ENCODE results near the gene ZSWIM6.

Gene ZSWIM6

DNA sequence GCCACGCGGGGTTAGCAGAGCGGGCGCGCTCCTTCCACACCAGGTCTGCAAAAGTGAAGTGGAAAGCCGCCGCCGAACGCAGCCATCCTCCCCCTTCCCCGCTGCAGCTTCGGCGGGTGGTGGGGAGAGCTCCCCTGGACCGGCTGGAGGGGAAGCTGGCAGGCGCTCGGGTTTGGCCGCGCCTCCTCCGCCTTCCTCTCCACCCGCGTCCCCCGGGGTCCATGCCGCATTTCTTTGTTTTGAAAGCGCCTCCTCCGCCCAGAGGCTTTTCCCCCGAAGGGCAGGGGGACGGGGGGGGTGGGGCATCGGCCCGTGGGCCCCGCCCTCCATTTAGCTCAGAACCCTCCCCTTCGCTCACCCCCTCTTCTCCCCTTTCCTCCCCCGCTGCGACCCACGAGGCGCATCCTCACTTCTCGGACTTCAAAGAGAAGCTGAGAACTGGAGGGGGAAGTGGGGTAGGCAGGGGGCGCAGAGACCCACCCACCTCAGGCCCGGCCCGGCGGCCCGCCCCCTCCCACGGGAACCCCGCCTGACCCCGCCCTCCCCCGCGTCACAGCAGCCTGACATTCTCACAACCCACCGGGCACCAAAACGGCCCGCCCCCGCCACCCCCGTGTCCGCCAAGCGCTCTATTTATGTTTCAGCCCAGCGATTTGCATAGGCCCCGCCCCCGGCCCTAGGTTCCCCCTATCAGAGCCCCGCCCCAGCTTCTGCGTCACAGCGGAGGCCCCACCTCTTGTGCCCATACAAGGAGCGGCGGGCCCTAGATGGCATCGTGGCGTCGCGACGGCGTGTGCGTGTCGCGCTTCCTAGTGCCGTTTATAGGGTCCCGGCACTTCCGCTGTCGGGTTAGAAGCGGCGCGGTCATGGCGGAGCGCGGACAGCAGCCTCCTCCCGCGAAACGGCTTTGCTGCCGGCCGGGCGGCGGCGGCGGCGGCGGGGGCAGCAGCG, at the start of gene ZSWIM6:
Gene ZSWIM6 (plus strand): TSS at position 852 of the 951 bp plus-strand sequence. CDS start 15 bp downstream, at position 867.
- peak; percentile 97 to 98 for DNase-seq (ENCODE audit: low read depth in 2 of 2)

DNA sequence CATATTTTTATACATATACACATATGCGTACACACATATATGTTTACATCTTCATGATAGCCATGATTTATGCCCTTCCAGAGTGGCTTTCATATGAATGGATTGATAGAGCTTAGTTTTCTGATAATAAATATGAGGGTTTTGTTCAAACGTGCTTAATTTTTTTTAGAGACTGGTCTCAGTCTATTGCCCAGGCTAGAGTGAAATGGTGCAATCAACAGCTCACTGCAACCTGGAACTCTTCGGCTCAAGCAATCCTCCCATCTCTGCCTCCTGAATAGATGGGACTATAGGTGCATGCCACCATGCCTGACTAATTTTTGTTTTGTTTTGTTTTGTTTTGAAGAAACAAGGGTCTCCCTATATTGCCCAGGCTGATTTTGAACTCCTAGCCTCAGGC, 48.6 kb upstream of the ZSWIM6 start:
- no peak for DNase-seq (ENCODE audit: low read depth in 2 of 2)

DNA sequence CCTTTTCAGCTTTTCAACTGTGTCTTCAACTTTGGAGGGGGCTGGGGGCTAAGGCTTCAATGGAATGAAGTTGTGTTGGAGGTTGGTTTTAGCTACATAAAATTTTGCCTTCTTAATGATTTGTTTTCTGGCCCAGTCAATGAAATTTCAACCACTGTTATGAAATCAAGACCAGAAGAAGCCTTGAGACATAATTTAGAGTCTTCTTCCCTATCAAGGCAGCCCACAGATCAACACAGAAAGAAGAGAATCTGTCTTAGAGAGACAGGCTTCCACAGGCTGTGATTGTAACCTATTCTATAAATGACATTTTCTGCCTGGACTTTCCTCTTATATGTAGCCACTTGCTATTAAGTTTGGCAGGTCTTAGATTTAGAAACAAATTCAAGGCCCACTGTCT, 46.5 kb upstream of the ZSWIM6 start:
- DNase-seq (ENCODE audit: low read depth in 2 of 2): no peak

DNA sequence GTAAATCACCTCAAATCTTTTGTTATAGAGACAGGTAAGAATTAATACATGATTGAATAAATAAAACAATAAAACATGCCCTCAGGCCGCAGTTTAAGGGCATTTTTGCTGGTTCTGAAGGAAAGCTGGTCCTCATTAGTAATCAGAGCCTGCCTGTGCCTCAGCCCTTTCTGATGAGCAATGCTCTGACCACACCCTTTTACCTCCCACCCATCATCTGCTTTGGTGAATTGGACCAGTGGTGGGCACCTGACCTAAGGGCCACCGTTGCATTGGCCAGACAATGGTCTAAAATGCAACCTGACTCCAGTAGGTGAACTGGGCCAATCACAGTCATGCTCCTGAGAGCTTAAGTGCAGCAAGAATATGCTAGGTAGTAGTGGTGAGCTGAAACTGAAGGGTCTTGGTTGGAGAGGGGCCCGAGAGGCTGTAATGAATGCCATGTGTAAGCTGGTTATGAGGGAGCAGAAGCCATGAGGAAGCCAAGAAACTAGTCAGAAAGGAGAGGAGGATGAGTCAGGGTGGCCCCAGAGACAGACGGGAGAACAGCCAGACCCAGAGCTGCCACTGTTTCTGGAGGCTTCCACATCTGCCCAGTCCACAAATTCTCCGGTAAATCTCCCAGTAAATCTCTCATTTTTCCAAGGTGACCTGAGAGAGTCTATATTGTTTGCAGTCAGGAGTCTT, 45.5 kb upstream of the ZSWIM6 start:
- no peak for DNase-seq (ENCODE audit: low read depth in 2 of 2)

DNA sequence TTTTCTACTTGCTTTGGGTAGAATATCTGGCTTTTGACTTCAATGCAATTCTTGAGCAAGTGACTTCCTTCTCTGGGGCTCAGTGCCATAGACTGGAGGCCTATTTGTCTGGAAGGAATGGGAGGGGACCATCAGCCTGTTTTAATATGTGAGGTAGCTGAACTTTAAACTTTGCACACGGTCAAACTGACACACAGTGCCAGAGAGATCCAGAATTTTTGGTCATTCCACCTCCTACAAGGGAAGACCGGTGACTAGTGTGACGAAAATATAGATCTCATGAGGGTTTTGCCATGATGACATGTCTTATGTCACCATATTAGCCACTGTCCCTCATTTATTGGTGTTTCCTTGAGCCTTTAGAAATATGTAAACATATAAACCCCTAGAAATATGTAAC, 44.6 kb upstream of the ZSWIM6 start:
- no peak for DNase-seq (ENCODE audit: low read depth in 2 of 2)

DNA sequence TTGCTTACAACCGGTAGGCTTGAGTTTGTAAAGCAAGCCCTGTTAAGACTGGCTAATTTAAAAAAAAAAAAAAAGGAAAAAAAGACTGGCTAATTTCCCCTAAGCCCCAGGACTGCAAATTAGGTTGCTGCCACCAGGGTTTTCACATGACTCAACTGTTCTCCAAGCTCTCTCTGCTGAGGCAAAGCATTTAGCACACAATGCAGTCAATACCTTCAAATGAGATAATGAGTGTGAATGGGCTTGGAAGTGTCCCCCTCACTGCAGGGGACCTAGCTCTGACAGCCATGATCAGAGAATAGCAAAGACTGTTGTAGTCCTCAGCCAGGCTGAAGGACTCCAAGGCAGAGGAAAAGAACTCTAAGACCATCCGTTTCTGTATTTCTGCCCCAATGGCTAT, 42.8 kb upstream of the ZSWIM6 start:
- no peak for DNase-seq (ENCODE audit: low read depth in 2 of 2)

DNA sequence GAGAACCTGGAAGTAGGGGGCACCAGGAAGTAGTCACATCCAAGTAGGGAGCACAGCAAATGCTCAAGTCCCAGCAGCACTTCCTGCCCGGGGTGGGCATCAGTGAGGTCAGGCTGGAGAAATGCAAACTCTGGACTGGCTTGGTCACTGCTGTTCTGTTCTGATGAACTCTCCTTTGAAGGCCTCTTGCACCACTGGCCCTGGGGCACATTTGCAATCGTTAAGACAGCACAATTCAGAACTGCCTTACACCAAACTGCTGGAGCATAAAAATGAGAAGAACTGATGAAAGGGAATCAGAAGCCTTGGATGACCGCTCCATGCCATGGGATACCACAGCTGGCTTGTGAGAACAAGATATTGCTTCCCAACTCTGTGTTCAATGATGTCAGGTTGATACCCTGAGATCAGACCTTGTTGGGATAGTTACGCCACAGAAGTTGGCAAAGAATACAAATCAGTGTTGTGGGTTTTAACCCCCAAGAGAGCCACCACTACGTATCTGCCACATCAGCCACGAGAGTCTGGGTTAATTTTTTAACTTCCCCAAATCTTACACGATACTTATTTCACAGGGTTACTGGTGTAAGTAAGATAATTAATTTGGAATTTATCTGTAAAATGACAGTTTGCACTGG, 42.3 kb upstream of the ZSWIM6 start:
- DNase-seq (ENCODE audit: low read depth in 2 of 2): no peak

DNA sequence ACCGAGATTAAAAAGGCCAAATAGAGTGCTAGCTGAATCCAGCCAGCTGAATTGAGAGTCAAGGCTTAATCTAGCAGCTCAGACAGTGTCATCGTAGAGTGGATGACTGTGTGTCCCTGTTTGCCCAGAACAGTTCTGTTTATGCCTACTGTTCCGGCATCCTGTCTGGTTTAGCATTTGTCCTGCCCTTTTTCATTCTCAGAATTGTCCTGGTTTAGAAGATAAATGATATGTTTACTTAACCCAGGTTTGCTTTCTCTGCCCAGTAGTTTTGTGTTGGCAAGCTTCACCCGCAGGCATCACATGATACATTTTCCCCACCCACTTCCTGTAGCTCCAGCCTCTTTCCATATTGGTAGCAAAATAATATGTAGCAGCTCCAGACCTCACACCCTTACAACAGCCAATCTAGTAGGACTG, 41.3 kb upstream of the ZSWIM6 start:
- DNase-seq (ENCODE audit: low read depth in 2 of 2): no peak

DNA sequence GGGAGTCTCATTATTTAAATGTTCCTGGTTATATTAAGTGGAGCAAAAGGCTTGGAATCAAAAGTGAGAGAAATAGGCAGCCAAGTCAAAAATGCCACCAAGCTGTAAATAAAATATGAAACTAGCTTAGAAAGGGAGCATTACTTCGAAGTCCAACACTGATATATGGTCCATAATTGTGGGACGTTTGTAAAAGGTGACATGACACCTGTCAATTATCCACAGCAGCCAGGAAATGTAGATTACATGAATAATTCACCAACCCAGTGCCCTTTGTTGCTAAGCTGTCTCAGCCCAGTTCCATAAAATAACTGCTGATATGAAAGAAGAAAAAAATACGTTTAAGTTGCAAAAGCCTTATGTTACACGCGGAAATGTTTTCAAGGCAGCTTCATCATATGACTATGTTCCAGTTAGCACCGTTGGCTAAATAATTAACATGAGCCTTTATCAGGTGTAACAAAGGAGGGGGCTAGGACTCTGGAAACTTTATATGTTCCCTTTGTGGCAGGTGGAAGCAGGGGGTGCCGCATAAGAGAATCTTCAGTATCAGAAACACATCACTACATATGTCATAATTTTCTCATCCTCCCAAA, 39.9 kb upstream of the ZSWIM6 start:
- DNase-seq (ENCODE audit: low read depth in 2 of 2): no peak

DNA sequence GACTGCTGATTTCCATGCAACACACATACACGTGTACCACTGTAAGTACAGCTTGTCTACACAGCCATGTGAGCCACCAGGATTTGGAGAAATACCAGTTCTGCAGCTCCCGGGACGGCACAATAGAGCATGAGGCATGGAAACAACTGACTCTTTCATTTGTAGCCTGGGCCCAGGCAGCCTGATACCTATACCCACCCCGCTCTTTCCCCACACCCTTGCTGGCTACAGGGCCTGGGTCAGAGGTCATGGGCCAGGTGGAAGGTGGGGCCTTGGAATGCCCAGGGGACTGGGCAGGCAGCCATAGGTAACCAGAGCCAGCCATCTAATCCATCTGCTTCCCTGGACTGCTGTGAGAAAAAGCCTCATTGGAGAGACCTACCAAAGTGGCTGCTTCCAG, 39.0 kb upstream of the ZSWIM6 start:
- no peak for DNase-seq (ENCODE audit: low read depth in 2 of 2)

DNA sequence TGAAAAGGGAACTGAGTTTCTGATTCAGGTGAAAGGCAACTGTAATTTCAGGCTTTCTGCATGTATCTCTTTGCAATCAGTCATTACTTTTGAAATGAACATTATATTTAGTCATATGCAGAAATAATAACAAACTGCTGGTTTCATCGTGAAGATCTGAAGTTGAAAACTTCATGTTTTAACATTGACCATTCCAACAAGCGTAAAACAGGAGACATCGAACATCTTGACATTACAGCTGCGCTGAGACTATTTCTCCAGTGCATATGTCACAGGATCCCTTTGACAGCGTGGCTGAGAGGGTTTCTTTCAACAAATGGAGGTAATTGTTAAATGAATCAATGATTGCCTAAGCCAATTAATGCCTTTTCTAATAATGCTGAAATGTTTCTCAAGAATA, 38.2 kb upstream of the ZSWIM6 start:
- DNase-seq (ENCODE audit: low read depth in 2 of 2): no peak

DNA sequence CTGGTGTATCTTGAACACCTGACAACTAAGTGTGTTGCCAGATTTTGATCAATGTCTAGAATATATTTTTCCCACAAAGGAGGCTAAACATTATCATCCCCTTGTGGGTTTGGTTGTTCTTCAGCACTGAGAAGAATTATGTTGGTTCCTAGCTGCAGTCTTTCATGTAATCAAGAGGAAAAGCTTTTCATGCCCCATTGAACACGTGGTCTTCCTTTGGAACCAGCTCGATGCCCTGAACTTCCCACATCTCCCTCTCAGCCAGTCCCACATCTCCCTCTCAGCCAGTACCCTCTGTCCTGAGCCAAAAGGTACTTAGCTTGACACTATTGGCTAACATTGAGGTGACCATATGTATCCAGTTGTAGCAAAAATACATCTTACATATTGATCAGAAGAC, 36.7 kb upstream of the ZSWIM6 start:
- no peak for DNase-seq (ENCODE audit: low read depth in 2 of 2)

DNA sequence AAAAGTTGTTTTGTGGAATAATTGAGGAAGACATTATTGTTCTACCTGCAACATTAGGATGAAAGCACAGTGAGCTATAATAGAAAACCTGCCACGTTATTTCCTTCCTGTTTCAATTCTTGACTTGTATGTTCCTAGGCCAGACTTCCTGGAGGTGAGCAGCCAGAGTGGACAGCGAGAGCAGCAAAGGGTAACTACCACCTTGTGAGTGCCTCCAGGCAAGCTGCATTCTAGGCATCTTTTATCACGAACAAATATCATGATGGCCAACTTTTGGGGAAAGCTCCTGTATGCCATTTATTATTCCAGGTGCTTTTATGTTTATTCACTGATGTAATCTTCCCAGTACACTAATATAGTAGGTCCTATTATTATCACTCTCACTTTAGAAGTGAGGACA, 34.0 kb upstream of the ZSWIM6 start:
- DNase-seq (ENCODE audit: low read depth in 2 of 2): no peak

DNA sequence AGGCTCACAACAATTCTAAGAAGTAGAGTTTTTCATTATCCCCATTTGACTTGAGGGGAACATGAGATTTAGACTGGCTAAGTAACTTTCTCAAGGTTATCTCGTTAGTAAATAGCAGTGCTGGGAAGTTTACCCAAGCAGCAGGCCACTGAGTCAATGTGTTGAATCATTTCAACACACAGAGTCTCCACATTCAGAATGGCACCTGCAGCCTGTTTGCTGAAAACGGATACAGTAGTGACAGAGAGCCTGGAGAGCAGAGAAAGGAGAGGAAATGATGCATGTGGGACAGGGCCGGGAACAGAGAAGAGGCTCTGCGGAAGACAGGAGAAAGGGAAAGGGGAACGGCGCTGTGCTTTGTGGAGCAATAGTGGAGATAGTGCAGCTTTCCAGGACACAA, 33.5 kb upstream of the ZSWIM6 start:
- no peak for DNase-seq (ENCODE audit: low read depth in 2 of 2)

DNA sequence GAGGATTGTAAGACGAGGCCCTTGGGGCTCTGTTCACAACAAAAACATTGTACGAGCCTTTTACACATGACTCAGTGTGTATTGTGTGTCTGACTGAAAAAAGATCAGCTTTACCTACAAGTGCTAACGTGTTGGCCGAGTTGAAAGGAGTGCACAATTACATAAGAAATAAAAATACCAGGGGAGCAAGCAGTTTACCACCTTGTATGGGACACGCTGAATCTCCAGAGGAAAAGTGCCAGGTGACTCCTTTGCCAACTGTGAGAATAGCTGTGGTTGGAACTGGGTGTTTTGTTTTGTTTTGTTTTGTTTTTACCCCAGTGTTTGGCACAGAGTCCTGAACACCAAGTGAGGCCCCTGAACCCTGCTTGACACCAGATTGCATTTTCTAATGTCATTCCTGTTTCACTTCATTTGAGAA, 32.8 kb upstream of the ZSWIM6 start:
- no peak for DNase-seq (ENCODE audit: low read depth in 2 of 2)

DNA sequence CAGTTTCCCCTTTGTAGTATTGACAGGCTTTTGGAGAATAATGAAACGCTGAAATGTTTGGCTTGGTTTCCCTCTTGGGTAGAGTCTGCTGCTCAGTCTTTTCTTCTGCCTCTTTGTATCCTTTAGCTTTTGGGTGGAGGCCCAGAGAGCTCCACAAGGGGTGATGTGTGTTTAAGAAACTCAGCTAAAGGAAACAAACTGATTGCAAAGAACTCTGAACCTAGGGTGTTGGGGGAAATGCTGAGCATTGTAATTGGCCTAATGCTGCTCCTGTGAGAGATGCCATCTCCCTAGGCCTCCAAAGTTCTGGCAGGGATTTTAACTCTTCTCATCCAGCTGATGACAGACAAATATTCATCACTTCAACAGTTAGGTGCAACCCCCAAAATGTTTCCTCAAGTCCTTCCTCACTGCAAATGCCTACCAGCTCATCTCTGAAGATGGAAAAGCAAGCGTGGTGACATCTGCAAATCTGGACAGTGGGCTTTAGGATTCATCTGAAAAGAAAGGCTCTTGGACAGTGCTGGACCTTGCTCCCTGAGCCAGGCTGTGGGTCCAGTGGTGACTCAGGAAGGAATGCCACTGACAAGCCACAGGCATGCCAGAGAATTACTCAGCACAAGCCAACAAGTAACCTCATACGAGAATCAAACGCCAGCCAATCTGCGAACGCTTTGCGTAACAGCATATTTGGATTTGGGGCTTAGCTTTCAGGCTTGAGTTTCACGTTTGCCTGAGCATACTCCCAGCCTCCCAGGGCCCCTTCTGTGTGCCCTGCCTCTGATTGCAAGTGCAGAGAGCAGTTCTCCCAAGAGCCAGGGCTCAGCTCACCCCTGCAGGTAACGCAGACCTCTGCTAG, 30.5 kb upstream of the ZSWIM6 start:
- no peak for DNase-seq (ENCODE audit: low read depth in 2 of 2)

DNA sequence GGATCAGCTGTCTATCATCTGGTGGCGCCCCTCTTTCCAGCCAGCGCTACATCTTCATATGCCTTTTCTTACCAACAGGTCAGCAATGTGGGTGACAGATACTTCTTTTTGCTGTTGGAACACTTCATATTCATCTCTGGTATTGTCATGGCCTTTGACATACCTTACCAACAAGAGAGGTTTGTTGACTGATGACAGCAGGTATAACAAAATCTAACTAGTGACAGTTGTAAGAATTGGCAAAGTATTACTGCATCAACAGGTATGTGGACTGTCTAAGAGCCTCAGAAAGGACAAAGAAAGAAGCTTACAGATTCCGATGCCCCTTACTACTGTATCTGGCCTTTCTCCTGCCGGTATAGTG, 29.9 kb upstream of the ZSWIM6 start:
- DNase-seq (ENCODE audit: low read depth in 2 of 2): no peak

DNA sequence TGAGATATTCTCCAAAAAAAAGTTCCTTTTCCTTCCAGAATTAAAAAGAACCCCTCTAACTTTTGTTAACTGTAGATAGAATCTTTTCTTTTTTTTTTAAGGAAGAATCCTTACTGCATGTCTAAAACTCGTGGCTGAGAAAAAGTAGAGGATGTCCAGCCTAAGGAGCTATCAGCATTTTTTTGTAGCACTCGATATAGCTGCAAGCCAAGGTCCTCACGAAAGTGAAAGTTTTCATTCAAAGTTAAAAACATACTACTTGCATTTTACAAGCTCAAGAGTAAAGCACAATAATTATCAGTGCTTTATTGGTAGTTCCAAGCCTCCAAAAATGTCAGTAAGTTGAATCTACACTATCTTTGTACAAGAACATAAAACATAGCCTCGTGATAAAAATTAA, 28.7 kb upstream of the ZSWIM6 start:
- DNase-seq (ENCODE audit: low read depth in 2 of 2): no peak

DNA sequence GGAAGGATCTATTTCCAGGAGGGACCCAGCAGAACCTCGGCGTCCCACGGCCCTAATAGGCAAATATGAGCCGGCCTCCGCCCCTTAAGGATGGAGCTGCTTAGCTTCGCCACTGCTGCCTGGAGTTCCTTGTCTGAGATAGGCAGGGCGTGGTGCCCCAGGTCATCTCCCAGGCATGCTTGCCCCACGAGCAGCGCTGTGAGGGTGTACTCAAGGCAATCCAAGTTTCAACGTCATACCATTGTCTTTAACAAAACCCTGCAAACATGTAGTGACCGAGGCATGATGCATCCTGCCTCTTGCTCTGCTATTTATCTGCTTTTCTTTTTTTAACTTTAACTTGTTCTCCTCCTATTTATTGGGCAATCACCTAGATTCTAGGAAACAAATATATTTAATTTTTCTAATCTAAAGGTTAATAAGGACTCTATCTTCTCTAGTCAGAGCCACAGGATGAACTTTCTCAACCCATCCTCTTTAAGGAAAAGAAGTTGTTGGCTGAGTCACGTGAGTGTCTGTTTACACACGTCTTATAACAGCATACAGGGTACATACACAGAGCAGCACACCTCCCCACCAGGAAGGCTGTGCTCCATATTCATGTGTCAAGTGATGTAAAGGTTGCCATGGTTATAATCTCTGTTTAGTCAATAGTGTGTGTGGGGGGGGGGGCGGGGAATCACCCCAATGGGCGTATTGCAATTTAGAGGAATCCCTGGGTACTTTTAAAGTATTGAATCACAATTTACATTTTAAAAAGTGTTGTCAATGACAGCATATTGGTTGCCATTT, 27.3 kb upstream of the ZSWIM6 start:
- no peak for DNase-seq (ENCODE audit: low read depth in 2 of 2)

DNA sequence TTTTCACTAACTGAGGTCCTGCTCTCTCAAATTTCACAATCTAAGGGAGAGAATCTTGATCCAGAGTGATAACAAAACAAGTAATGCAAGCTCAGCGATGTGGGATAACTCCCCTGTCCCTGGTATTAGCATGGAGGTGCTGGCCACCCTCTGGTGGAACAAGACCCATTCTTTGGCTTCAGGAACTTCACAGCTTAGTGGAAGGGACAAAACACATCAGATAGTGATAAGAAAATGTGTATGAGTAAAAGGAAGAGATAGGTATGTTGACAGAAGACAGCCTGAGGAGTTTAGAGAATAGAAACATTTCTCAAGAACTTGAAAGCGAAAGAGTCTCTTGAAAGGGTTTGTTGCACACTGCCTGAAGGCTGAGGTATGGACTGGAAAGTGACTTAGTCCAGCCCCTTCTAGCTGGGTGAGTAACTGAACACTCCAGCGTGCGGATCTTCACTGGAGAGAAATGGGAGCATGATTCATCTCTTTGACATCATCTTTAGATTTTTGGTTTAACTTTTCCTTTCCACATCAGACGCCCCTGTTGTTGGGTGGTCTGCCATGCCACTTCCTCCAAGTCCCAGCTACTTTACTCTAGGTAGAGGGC, 25.4 kb upstream of the ZSWIM6 start:
- DNase-seq (ENCODE audit: low read depth in 2 of 2): no peak

Measured in stimulated activated CD4-positive, alpha-beta T cell treated with anti-CD3 and anti-CD28 coated beads, Interleukin-1b, Interleukin-23, amount 100 ng/mL, for 4 hours (primary cell).